BE2C (cell line): ENCODE data around the gene DPEP2NB.

Experiments
- DNase-seq: peaks from one replicate; pipeline ENCODE4 v3.0.0-alpha.2; 2020
- H3K27me3 ChIP-seq: fragments of 250-450 bp; sonication (Bioruptor Pico); 2 replicates; pipeline ENCODE4 v1.5.1; 2020; ENCODE audit warnings: mild to moderate bottlenecking
- H3K36me3 ChIP-seq: fragments of 250-450 bp; sonication (Bioruptor Pico); 2 replicates; pipeline ENCODE4 v1.5.1; 2020; ENCODE audit warnings: mild to moderate bottlenecking
- H3K4me1 ChIP-seq: fragments of 250-450 bp; sonication (Bioruptor Pico); 2 replicates; pipeline ENCODE4 v1.5.1; 2020
- H3K4me3 ChIP-seq: 2 replicates; pipeline ENCODE4 v1.5.1; 2011; ENCODE audit warnings: low read depth, low read length
- H3K9me3 ChIP-seq: fragments of 250-450 bp; sonication (Bioruptor Pico); 2 replicates; pipeline ENCODE4 v1.5.1; 2020
- CTCF ChIP-seq: IDR thresholded peaks from 2 replicates; pipeline ENCODE4 v1.5.1; 2012; ENCODE audit warnings: mild to moderate bottlenecking, low read depth, low read length

The DPEP2NB gene

GRCh38 chr16:67966549-67967182 is 49.0 kb downstream of the DPEP2NB start:
- Histone ChIP-seq H3K9me3 (no peaks in the 10 kb centered on the region), H3K36me3 (no peaks in the 10 kb centered on the region), H3K4me1 (peaks cover 6% of the 10 kb centered on the region), H3K4me3 (no peak overlapping the region), H3K27me3 (no peaks in the 10 kb centered on the region)
- no peak for TF ChIP-seq CTCF
- no peak for DNase-seq

- TF ChIP-seq CTCF, result no peak
- Histone ChIP-seq H3K9me3 (no peaks in the 10 kb centered on the region), H3K4me1 (peaks cover 10% of the 10 kb centered on the region), H3K27me3 (no peaks in the 10 kb centered on the region), H3K36me3 (no peaks in the 10 kb centered on the region), H3K4me3 (no peak overlapping the region)
- DNase-seq, result no peak
These were observed 49.8 kb downstream of the DPEP2NB start for GRCh38 chr16:67965668-67966548.

GRCh38 chr16:67964477-67965131 is 51.1 kb downstream of the DPEP2NB start:
- Histone ChIP-seq H3K4me3 (no peak overlapping the region), H3K36me3 (no peaks in the 10 kb centered on the region), H3K4me1 (peaks cover 10% of the 10 kb centered on the region), H3K27me3 (no peaks in the 10 kb centered on the region), H3K9me3 (no peaks in the 10 kb centered on the region)
- TF ChIP-seq CTCF, result no peak
- no peak for DNase-seq

- no peaks in the 10 kb centered on the region for H3K9me3 ChIP-seq
- no peak for TF ChIP-seq CTCF
- H3K4me1 ChIP-seq, result peaks cover 10% of the 10 kb centered on the region
- no peak for DNase-seq
- H3K27me3 ChIP-seq, result no peaks in the 10 kb centered on the region
- H3K36me3 ChIP-seq, result no peaks in the 10 kb centered on the region
- H3K4me3 ChIP-seq, result no peak overlapping the region
These were observed 51.9 kb downstream of the DPEP2NB start for GRCh38 chr16:67963662-67964321.
